ENCODE data around the gene DCST1. TPM values are rescaled to one million over a fixed set of nuclear protein-coding genes. Genes with fewer than 3 reads are reported as not detected.

The DCST1 gene
- total and polyA plus RNA-seq, 2 of the 13 experiments (the other 11 are each of a cell fraction or from before 2014, with no cell fraction given) = 0.04 TPM; not detected in 1

DNA sequence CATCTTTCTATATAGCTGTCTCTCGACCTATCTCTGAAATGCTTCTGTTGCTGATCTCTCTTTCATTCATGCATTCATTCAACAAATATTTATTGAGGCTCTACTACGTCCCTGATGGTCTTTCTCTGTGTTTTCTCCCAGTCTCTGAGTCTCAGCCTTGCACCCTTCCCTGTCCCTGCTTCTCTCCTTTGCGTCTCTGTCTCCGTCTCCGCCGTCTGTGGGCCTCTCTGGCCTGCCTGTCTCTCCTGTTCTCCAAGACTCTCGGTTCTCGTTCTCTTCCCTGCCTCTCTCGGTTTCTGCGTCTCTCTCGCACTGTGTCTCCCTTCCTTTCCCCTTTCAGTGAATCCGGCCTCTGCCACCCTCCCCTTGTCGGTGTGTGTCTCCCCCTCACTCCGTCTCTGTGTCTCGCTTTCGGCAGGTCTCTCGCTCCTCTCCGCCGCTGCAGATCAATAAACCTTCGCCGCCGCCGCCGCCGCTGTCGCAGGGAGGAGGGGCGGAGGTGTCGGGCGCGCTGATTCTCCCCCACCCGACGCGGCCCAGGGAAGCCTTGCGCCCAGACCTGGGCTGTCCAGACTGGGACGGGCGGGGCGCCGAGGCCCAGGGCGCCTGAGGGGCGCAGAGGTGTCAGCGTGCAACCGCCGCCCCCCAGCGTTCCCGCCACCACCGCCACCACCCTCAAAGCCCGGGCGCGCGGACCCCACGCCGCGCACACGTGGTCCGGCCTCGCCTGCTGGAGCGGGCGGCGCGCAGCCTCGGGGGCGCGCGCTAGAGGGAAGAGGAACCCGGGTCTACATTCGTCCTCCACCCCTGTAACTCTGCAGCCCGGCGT is 48.1 kb downstream of the DCST1 start (continued):
- TF ChIP-seq ZNF329 (CRISPR knock-in tag; IDR thresholded peaks at IDR 0.05; ENCODE audit: low read depth) (no peak), NAIF1 (CRISPR knock-in tag; IDR thresholded peaks at IDR 0.05; ENCODE audit: borderline replicate concordance) (no peak), RFXAP (CRISPR knock-in tag; IDR thresholded peaks at IDR 0.05; ENCODE audit: borderline replicate concordance) (no peak), SKI (IDR thresholded peaks at IDR 0.05; ENCODE audit: partially characterized antibody) (peak; percentile 68), SRY (CRISPR knock-in tag; IDR thresholded peaks at IDR 0.05) (0 out of 2 replicates have a peak, but pooled peaks have one; percentile 48), ZNF572 (CRISPR knock-in tag; IDR thresholded peaks at IDR 0.05) (no peak), RNF2 (conservative IDR thresholded peaks at IDR 0.05; ENCODE audit: low read depth) (no peak), ZNF788 (CRISPR knock-in tag; IDR thresholded peaks at IDR 0.05; ENCODE audit: borderline replicate concordance) (no peak), CHCHD3 (CRISPR knock-in tag; IDR thresholded peaks at IDR 0.05) (no peak), MATR3 (CRISPR knock-in tag; IDR thresholded peaks at IDR 0.05) (no peak), ZNF274 (CRISPR knock-in tag; IDR thresholded peaks at IDR 0.05) (no peak)
- TF ChIP-seq, protein P1, sequence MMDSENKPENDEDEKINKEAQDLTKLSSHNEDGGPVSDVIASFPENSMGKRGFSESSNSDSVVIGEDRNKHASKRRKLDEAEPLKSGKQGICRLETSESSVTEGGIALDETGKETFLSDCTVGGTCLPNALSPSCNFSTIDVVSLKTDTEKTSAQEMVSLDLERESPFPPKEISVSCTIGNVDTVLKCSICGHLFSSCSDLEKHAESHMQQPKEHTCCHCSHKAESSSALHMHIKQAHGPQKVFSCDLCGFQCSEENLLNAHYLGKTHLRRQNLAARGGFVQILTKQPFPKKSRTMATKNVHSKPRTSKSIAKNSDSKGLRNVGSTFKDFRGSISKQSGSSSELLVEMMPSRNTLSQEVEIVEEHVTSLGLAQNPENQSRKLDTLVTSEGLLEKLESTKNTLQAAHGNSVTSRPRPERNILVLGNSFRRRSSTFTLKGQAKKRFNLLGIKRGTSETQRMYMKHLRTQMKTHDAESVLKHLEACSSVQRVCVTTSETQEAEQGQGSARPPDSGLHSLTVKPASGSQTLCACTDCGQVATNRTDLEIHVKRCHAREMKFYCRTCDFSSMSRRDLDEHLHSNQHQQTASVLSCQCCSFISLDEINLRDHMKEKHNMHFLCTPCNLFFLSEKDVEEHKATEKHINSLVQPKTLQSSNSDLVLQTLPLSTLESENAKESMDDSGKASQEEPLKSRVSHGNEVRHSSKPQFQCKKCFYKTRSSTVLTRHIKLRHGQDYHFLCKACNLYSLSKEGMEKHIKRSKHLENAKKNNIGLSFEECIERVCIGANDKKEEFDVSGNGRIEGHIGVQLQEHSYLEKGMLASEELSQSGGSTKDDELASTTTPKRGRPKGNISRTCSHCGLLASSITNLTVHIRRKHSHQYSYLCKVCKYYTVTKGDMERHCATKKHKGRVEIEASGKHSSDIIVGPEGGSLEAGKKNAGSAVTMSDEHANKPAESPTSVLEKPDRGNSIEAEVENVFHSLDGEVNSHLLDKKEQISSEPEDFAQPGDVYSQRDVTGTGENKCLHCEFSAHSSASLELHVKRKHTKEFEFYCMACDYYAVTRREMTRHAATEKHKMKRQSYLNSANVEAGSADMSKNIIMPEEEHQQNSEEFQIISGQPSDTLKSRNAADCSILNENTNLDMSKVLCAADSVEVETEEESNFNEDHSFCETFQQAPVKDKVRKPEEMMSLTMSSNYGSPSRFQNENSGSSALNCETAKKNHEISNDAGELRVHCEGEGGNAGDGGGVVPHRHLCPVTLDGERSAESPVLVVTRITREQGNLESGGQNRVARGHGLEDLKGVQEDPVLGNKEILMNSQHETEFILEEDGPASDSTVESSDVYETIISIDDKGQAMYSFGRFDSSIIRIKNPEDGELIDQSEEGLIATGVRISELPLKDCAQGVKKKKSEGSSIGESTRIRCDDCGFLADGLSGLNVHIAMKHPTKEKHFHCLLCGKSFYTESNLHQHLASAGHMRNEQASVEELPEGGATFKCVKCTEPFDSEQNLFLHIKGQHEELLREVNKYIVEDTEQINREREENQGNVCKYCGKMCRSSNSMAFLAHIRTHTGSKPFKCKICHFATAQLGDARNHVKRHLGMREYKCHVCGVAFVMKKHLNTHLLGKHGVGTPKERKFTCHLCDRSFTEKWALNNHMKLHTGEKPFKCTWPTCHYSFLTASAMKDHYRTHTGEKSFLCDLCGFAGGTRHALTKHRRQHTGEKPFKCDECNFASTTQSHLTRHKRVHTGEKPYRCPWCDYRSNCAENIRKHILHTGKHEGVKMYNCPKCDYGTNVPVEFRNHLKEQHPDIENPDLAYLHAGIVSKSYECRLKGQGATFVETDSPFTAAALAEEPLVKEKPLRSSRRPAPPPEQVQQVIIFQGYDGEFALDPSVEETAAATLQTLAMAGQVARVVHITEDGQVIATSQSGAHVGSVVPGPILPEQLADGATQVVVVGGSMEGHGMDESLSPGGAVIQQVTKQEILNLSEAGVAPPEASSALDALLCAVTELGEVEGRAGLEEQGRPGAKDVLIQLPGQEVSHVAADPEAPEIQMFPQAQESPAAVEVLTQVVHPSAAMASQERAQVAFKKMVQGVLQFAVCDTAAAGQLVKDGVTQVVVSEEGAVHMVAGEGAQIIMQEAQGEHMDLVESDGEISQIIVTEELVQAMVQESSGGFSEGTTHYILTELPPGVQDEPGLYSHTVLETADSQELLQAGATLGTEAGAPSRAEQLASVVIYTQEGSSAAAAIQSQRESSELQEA (CRISPR knock-in tag; IDR thresholded peaks at IDR 0.05; ENCODE audit: not compliant biosample characterization) = peak; percentile 49
- TF ChIP-seq, protein P2, sequence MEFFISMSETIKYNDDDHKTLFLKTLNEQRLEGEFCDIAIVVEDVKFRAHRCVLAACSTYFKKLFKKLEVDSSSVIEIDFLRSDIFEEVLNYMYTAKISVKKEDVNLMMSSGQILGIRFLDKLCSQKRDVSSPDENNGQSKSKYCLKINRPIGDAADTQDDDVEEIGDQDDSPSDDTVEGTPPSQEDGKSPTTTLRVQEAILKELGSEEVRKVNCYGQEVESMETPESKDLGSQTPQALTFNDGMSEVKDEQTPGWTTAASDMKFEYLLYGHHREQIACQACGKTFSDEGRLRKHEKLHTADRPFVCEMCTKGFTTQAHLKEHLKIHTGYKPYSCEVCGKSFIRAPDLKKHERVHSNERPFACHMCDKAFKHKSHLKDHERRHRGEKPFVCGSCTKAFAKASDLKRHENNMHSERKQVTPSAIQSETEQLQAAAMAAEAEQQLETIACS (CRISPR knock-in tag; IDR thresholded peaks at IDR 0.05) = peak; percentile 78
- TF ChIP-seq, protein P3, sequence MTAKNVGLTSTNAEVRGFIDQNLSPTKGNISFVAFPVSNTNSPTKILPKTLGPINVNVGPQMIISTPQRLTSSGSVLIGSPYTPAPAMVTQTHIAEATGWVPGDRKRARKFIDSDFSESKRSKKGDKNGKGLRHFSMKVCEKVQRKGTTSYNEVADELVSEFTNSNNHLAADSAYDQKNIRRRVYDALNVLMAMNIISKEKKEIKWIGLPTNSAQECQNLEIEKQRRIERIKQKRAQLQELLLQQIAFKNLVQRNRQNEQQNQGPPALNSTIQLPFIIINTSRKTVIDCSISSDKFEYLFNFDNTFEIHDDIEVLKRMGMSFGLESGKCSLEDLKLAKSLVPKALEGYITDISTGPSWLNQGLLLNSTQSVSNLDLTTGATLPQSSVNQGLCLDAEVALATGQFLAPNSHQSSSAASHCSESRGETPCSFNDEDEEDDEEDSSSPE (CRISPR knock-in tag; IDR thresholded peaks at IDR 0.05) = no peak
- TF ChIP-seq, protein P4, sequence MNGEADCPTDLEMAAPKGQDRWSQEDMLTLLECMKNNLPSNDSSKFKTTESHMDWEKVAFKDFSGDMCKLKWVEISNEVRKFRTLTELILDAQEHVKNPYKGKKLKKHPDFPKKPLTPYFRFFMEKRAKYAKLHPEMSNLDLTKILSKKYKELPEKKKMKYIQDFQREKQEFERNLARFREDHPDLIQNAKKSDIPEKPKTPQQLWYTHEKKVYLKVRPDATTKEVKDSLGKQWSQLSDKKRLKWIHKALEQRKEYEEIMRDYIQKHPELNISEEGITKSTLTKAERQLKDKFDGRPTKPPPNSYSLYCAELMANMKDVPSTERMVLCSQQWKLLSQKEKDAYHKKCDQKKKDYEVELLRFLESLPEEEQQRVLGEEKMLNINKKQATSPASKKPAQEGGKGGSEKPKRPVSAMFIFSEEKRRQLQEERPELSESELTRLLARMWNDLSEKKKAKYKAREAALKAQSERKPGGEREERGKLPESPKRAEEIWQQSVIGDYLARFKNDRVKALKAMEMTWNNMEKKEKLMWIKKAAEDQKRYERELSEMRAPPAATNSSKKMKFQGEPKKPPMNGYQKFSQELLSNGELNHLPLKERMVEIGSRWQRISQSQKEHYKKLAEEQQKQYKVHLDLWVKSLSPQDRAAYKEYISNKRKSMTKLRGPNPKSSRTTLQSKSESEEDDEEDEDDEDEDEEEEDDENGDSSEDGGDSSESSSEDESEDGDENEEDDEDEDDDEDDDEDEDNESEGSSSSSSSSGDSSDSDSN (CRISPR knock-in tag; IDR thresholded peaks at IDR 0.05) = peak; percentile 42; the same call in 1 of the 2 replicates
